Transverse colon (tissue), 4 donors: ENCODE results near the gene TRIP11.
A peak's percentile ranks its signal among the peaks of the same experiment; 100 is the strongest.

ENCODE experiments used
- CTCF ChIP-seq, 5 experiments: fragments of 200-600 bp in 3 of 5; fragments of 450-650 bp in 2 of 5; sonication (generic) in 3 of 5; IDR thresholded peaks; 1 replicate in 2 of 5; 2 replicates in 3 of 5; pipeline ENCODE4 v1.5.1; 2016 to 2017; ENCODE audit warnings: antibody characterized with exemption in 5 of 5, inconsistent platforms in 3 of 5, mild to moderate bottlenecking in 2 of 5, moderate library complexity in 1 of 5
- POLR2A ChIP-seq: fragments of 450-650 bp; IDR thresholded peaks from one replicate; pipeline ENCODE4 v1.6.1; 2016; ENCODE audit warnings: antibody characterized with exemption, mild to moderate bottlenecking, moderate library complexity
- POLR2AphosphoS5 ChIP-seq, 3 donors: sonication (generic); formaldehyde crosslinking; IDR thresholded peaks; one replicate each; pipeline ENCODE4 v1.6.1; 2016; ENCODE audit warnings: antibody characterized with exemption in 3 of 3

GRCh38 chr14:91985008-91985407 is 54.9 kb downstream of the TRIP11 start:
- no peak for TF ChIP-seq POLR2A
- no peak for TF ChIP-seq CTCF (IDR thresholded peaks at IDR 0.05)
- TF ChIP-seq POLR2AphosphoS5 (IDR thresholded peaks at IDR 0.05) = peak in 1 of 3 donors; percentile 29
